ENCODE data around the gene MLYCD.

Gene MLYCD

DNA sequence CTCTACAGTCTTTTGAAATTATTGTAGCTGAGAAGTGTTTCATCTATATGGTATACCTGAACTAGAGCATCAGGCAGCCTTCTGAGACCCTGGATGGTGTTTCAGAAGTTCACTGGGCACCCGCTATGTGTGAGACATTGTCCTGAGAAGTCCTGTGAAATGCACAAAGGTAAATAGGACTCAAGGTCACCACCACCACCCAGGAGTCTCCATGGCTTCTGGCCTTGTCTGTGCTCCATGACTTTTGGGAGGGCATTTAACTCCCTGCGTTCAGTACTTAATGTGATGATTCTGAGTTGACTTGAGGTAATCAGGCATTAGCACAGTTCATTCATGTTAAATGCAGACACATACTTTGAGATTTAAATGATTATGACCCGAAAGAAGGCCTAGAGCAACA, 1.1 kb downstream of the MLYCD start:
- no peak for DNase-seq

DNA sequence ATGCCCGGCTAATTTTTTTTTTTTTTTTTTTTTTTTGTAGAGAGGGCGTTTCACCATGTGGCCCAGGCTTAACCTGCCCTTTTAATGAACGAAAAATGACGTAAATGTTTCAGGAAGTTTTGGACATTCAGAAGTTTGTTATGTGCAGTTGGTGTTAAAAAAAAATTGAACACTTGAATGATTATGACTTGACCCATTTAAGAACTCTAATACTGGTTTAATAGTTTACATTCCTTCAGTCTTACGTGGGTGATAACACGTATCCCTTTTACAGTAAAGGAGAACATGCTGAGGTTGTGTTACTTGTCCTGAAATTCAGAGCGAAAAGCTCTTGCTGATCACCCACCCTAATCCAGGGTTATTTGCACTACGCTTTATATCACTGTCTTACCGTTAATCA, 1.7 kb downstream of the MLYCD start:
- DNase-seq: no peak

DNA sequence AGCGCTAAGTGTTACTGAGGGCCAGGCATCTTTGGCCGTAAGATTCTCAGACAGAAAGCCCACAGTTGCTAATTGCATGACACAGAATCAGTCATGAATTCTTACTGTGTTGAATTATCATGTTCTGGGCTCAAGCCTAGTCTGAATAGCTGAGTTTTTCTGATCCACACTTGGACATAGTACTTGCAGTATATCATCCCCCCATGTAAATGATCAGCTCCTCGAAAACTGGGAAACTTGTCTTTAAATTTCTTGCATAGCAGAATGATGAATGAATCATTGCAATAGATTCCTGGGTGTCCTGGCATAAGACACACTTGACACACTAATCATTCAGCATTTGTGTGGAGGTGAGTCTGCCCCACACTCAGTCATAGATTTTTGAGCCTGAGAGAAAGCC, 2.2 kb downstream of the MLYCD start:
- DNase-seq: no peak

DNA sequence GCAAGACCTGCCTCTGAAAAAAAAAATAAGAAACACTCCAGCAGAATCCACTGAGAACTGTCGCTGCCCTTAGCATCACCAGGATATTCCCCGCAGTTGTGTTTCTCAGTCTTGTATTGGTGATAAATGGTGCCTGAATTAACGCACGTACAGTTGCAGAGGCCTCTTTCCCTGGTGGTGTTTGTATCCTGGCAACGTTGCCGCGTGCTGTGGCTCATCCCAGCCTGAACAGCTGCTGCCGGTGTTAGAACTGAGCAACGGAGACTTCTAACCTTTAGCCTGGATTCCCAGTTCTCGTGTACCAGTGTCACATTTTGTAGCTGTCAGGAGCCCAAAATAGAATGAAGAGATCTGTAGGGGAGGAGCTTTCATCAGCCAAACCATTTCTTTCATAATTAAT, 4.8 kb downstream of the MLYCD start:
- peak; percentile 60 to 74 for DNase-seq

DNA sequence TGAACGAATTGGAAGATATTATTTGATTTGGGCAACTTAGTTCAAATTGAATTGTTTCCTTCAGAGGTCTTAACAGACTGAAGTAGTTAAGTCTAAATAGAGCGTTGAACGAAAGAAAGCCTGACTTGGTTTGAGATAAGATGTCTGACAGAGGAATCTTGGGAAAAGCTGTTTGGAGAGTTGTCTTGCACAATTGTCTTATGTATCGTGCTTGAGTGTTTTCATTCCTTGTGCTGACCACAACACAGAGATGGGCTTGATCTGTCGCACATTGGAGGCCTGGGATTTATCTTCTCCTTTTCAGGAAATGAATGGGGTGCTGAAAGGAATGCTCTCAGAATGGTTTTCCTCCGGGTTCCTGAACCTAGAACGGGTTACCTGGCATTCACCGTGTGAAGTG, 7.8 kb downstream of the MLYCD start:
- DNase-seq: no peak

DNA sequence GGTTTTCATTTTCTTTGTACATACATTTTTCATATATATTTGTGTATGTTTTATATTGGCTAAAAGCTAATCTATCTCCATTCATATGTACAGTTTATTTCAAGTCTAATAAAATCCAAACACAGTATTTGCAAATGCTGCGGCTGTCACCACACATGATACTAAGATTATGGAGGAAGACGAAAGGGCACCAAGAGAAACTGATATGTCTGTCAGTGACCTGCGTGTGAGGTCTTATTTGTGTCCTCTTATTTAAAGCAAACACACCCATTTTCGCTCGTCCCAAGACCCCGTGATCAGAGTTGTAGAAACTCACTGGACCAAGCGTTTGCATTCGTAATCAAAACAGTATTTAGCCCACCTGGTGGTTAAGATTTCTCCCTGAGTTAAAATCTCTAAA, 8.2 kb downstream of the MLYCD start:
- DNase-seq: no peak

DNA sequence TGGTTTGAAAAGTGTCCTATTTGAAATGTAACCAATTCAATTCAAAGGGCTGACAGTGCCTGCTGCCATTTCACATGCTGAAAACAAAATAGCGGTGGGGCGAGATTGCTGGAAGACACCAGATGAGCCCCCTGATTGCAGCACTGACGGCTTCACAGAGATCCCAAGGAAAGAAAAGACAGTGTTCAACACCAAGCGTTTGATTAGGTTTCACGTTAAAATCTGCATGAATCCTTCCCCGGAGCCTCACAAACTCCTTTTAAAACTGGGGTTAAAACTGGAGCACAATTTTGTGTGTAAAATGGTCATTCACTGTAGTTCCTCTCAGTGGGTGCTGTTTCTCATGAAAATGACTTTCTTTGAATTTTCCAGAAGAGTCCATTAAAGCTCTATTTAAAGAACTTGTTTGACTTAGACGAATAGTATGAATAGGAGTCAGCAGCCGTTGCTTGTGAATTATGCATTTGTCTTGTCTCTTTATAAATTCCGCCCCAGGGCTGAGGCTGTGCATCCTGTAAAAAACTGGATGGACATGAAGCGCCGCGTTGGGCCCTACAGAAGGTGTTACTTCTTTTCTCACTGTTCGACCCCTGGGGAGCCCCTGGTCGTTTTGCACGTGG, 8.8 kb downstream of the MLYCD start:
- no peak for DNase-seq

DNA sequence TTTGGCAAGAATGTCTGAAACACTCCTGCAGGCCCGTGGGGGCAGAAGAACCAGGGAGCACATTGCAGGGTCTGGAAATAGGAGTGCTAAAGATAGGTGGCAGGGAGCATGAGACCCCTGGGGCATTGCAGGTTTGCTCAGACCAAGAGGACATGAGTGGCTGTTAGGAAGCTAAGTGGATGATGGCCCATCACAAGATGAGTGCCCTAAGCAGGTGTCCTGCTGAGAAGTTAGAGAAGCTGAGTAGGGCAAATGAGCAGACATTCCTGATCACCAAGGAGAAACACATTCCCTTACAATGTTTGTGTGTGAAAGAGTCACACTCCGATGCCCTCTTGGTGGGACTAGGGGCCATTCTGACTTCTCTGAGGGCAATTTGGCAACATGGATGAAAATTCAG, 9.9 kb downstream of the MLYCD start:
- no peak for DNase-seq

DNA sequence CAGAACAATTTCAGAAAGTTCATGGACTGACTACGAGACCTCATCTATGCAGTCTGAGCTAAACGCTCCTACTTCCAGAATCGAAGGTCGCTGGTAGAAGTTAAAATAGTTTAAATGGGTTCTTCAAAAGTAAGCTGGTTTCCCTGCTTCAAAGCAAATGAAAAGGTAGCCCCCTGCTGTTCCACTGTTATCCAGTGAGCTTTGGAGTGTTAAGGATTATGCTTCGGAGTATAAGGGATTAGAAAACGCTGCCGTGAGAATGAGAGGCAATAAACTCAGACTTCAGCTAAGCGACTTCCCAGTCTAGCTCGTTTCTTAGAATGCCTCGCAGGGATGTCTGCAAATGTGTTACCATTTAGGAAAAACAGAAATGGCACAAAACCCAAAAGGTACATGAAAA, 12.4 kb downstream of the MLYCD start:
- DNase-seq: peak in 1 of 2 experiments; percentile 72

DNA sequence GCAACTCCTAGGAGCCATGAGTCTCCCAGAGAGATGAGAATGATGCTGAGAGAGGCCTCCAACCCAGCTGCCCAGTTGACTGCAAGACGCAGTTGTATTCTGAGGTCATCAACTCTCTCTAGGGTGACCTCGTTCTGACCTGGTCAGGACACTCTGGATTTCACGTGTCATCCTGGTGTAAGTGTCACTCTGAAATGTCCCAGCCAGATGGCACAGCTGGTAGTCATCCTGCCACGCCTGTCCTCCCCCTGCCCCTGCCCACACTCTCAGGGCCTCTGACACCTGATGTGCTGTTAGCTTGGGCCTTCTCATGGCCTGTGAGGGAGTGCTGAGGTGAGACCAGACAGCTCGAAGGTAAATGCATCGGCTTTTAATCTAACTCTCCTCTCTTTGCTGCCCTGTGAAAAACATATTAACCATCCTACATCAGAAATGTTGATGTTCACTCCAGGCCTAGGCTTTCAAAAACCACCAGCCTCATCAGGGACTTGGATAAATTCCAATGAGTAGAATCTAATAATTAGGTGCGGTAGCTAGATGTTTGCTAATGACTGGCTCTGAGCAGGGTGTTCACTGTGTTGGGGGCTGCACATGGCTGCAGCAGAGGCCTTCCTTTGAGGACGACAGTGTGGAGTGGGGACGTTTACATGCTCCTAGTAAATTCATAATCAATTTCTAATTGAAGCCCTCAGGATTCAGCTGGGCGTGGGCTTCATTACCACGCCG, 13.8 kb downstream of the MLYCD start:
- peak in 1 of 2 experiments; percentile 28 for DNase-seq

DNA sequence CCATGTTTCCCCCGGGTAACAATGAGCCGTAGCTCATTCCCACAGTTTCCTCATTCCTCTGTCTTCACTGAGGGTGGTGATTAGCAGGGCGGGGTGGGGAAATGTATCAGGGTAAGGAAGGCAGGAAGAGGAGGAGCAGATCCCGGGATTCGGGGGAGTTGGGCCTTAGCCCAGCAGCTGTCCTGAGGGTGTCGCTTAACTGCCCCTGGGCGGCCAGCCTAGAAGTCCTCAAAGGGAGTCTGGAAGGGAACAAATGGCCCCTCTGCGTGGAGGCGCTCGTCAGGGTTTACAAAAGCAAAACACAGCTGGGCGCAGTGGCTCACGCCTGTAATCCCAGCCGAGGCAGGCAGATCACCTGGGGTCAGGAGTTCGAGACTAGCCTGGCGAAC, 14.3 kb downstream of the MLYCD start:
- DNase-seq: no peak

DNA sequence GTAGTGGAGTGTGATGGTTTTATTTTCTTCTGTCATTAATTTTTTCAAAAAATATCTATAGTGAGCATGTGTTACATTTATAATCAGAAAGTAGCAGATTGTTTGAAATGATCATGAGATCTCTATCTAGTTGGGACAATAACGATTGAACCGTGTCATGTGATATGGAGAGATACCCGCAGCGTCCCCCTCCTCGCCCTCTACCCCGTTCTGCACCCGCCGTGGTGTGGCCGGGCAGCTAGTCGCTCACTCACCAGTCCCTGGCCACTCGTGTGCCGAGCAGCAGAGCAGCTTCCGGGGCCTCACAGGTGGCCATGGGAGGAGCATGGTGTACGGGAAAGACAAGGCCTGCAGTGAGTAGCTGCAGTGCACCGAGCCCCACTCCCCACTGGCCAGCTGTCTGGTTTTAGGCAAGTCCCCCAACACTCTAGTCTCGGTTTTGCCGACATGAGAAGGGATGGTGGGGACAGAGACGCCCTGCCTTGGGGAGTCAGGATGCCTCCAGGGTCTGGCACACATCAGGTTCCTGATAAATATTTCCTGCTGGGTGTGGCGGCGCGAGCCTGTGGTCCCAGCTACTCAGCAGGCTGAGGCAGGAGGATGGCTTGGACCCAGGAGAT, 15.3 kb downstream of the MLYCD start:
- DNase-seq: no peak

DNA sequence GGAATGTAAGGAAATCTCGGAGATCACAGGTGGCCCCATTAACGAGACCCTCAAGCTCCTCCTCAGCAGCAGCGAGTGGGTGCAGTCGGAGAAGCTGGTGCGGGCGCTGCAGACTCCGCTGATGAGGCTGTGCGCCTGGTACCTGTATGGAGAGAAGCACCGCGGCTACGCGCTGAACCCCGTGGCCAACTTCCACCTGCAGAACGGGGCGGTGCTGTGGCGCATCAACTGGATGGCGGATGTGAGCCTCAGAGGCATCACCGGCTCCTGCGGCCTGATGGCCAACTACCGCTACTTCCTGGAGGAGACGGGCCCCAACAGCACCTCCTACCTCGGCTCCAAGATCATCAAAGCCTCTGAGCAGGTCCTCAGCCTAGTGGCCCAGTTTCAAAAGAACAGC, 16.2 kb downstream of the MLYCD start:
- DNase-seq: no peak

DNA sequence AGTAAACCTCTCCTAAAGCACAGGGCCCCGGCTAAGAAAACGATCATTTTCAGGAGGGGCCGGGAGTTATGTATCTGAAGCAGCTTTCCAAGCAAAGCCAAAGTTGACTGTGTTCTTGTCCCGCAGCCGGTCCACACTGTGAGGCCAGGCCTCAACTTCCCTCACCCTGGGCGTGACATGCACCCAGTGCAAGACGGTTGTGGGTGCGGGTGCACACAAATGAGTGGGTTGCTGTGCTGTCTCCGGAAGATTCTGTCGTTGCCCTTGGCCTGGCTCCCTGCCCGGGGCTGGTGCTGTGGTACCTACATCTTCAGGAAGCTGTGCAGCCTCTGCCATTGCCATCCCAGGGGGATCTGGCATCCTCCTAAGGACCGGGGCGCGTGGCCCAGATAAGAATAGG, 16.6 kb downstream of the MLYCD start:
- no peak for DNase-seq

DNA sequence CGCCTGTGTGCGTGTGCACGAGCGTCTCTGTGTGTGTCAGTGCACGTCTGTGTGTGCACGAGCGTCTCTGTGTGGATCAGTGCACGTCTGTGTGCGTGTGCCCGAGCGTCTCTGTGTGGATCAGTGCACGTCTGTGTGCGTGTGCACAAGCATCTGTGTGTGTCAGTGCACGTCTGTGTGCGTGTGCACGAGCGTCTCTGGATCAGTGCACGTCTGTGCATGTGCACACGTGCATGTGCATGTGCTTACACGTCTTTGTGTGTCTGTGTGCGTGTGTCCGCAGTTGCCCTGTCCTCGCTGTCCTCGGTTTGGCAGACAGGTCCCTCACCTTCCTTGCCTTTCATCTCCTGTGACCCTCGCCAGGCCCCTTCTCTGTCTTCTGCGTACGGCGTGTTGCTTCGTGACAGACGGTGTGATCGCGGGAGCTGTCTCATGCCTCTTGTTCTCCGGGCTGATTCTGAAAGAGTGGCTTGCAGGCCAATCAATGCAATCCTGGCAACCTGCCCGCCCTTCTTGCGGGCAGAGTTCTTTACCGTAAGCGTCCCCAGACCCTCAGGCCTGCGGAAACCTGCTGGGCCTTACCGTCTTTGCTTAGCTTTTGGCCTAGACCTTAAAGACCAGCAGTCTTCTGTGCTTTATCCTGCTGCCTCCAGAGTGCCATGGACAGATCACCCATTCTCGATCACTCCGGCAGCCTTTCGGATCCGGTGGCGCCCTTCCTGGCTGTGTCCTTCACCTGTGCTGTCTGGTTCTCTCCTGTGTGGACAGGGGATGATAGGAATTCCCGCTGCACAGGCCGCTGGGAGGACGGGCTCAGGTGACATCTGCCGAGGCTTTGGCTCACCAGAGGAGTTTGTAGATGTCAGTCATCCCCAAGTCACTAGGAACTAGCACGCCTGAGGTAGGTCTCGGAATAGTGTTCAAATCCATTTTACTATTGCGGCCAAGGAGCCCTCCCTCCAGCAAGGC, 18.5 kb downstream of the MLYCD start:
- DNase-seq: no peak

DNA sequence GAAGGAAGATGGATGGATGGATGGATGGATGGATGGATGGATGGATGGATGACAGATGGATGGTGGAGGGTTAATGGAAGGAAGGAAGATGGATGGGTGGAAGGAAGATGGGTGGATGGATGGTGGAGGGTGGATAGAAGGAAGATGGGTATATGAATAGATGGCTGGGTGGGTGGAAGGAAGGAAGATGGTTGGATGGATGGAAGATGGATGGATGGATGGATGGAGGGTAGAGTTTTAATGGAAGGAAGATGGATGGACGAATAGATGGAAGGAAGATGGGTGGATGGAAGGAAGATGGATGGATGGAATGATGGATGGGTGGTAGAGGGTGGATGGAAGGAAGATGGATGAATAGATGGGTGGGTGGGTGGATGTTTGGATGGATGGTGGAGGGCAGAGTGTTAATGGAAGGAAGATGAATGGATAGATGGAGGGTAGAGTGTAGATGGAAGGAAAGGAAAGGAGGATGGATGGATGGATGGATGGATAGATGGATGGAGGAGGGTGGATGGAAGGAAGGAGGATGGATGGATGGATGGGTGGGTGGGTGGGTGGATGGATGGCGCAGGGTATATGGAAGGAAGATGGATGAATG, 22.1 kb downstream of the MLYCD start:
- DNase-seq: no peak

DNA sequence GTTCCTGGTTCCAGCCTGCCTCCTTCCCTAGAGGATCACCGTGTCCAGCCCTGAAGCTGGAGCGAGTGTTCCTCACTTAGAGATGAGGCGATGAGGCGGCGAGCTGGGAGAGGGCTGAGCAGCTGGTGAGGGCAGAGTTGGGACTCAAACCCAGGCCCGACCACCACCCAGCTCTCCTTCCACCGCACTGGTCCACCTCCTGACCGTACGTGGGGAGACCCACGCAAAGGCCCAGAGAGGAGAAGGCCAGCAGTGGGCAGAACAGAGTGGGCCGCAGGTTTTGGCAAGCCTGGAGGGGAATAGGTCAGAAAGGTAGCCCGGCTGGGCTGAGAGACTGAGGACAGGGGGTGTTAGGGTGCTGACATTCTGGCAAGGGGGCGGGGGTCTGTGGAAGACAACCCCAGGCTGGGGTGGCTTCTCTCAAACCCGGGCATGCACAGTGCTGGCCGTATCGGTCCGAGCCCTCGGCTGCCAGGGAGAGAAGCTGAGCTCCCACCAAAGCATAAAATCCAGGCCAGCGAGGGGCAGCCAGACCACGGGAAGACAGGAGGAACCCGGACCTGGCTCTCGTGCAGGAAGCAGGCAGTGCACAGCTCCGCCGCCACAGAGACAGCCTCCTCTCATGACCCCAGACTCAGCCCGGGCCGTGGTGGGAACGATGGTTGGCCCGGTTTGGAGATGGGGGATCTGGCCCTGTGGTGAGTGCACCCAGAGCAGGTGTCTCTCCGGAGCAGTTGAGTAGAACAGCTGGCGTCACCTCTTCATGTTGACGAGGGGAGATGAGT, 24.9 kb downstream of the MLYCD start:
- DNase-seq: peak; percentile 87 to 94

DNA sequence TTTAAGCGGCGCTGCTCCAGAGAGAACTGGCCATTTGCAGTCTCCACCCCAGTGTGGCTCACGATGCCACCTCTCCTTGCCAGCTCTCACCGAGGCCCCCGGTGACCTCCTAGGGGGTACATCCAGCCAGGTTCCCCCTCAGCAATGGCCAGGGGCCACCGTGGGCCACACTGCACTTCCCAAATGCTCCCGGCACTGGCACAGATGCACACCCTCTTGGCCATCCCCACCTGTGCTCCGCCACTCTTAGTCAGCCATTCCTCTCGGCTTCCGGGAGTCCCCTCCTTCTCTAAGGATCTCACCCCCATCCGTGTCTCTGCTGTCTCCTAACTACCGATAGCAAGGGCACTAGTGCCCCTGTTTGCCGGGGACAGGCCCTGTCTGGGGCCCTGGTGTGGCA, 25.8 kb downstream of the MLYCD start:
- peak in 1 of 2 experiments; percentile 43 for DNase-seq

DNA sequence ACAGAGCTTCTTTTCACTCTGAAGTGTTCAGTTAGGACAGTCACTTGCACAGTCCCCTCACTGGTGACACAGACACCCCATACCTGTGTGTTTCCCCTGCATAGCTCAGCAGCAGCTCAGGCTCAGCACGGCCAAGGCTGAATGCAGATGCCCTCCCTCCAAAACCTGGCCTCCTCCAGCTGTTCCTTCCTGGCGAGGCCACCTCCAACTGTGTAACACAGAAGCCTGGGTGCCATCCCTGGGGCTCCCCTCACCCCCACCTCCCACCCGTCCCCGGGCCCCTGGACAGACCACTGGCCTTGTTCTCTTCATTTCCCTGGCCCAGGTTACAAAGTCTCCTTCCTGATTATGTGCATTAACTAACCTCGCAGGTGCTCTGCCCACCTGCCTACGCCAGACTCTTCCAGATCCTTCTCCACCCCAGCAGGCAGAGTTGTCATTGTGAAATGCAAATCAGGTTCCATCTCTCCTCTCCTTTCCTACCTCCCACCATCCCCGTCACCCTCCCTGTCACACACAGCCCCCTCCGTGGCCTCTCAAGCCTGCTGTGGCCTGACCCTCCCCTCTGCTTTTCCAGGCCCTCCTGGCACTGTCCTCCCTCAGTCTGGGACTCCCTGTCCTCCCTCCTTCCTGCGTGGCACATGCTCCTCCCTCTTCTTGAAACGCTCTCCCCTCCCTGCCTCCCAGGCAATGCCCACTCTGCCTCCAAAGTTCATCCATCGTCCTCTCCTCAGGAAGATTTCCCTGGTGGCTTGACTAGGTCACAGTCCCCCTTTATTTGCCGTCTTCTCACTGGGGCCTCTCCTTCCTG, 26.4 kb downstream of the MLYCD start:
- DNase-seq: no peak

DNA sequence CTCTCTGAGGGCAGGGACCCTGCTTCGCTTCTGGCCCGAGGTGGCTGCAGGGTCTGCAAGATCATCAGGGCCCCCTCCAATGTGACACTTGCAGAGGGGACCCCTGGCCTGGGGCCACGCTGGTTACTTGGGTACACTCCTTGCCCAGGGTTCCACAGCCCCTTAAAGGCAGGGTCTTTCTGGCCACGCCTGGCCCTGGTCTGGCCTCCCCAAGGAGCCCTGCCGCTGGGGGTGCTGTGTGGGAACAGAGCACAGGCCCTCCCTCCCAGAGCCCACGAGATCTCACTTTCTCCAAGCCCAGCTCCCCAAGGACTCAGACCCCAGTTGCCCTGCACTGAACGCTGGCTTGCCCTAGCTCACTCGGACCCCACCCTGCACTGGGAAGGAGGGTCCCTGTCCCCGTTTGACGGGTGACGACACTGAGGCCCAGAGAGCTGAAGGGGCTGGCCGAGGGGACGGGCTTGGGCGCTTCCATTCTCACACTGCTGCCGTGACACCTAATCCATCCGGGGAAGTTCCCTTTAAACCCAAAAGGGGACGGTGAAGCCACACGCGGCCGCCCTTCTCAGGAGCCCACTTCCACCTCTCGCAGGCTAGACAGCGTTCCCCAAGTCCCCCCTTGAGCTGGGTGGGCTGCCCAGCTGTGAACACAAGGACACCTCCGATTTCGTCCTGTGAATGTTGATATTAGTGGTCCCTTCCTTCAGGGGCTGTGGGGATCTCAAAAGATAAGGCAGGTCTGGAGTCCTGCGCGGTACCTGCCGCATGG, 27.2 kb downstream of the MLYCD start:
- DNase-seq: no peak

Measured in NCI-H524 (cell line).